Mesothelial cell of epicardium (in vitro differentiated cells): ENCODE data around the gene LBH. TPM values are rescaled to one million over a fixed set of nuclear protein-coding genes. Genes with fewer than 3 reads are reported as not detected.

Experiments used
- DNase-seq, 2 experiments: peaks; one replicate each; pipeline ENCODE4 v3.0.0; 2021; ENCODE audit warnings: low spot score in 2 of 2; ENCODE audit not compliant: unreplicated experiment in 2 of 2
- H3K27ac Mint-ChIP-seq: 2 replicates; pipeline ENCODE4 v1.8.0; 2021; ENCODE audit warnings: mixed read lengths
- H3K27me3 Mint-ChIP-seq: 2 replicates; pipeline ENCODE4 v1.8.0; 2021; ENCODE audit warnings: low read depth, mixed read lengths
- H3K36me3 Mint-ChIP-seq: 2 replicates; pipeline ENCODE4 v1.8.0; 2021; ENCODE audit warnings: mixed read lengths
- H3K4me1 Mint-ChIP-seq: 2 replicates; pipeline ENCODE4 v1.8.0; 2021; ENCODE audit warnings: mixed read lengths
- H3K4me3 Mint-ChIP-seq: 2 replicates; pipeline ENCODE4 v1.8.0; 2021; ENCODE audit warnings: mild to moderate bottlenecking, moderate library complexity, mixed read lengths
- H3K9me3 Mint-ChIP-seq: 2 replicates; pipeline ENCODE4 v1.8.0; 2021; ENCODE audit warnings: mixed read lengths
- total RNA-seq: library from RNA; stranded (reverse); gene quantifications from 3 replicates; pipeline ENCODE4 v1.2.1, GENCODE V29; 2021
- TF ChIP-seq, protein P1 (sequence below): fragments of 200-600 bp; sonication (generic); IDR thresholded peaks from one replicate; pipeline ENCODE4 v1.5.0; 2021; ENCODE audit warnings: antibody characterized with exemption; ENCODE audit not compliant: unreplicated experiment

Gene LBH
- total RNA-seq, 1 donor from 2014 or later: 44.5 TPM

DNA sequence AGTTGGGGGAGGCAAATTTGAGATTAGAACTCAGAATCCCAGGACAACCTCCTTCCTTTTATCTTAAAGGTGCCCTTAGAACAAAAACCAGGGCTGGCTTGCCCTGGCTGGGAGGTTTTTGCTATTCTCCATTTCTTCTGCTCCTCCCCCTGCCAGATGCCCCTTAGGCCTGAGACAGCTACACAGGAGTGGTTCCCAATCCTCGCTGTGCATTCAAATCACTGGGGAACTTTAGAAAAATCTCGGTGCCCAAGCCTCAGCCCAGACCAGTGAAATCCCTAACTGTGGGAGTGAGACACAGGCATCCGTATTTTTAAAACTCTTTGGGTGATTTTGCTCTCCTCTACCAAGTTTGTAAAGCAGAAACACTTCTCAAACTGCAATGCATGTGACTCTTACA, 38.8 kb downstream of the LBH start:
- H3K4me1 Mint-ChIP-seq: peaks cover 20% of the 10 kb centered on the region

DNA sequence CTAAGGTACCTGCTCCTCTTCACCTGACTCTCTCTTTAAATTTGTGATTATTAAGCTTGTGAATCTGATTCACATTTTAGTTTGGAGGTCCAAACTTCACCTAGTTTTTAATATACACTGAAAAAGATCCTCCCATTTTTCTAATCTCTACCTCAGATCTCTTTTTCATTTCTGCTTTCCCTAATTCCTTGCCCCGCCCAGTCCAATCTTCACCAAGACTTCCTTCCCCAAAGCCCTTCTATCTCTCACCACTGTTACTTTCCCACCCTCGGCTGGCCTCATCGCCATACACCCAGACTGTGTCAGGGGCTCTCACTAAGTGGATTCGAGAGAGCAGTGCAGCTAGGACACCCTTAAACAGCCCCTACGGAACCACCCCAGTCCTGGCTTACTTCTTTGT, 40.0 kb downstream of the LBH start:
- Mint-ChIP-seq H3K9me3 (no peaks in the 10 kb centered on the region), H3K27me3 (no peaks in the 10 kb centered on the region), H3K4me3 (no peak overlapping the region), H3K4me1 (peaks cover 22% of the 10 kb centered on the region), H3K27ac (no peak overlapping the region), H3K36me3 (no peaks in the 10 kb centered on the region)
- no peak for DNase-seq
- TF ChIP-seq, protein P1, sequence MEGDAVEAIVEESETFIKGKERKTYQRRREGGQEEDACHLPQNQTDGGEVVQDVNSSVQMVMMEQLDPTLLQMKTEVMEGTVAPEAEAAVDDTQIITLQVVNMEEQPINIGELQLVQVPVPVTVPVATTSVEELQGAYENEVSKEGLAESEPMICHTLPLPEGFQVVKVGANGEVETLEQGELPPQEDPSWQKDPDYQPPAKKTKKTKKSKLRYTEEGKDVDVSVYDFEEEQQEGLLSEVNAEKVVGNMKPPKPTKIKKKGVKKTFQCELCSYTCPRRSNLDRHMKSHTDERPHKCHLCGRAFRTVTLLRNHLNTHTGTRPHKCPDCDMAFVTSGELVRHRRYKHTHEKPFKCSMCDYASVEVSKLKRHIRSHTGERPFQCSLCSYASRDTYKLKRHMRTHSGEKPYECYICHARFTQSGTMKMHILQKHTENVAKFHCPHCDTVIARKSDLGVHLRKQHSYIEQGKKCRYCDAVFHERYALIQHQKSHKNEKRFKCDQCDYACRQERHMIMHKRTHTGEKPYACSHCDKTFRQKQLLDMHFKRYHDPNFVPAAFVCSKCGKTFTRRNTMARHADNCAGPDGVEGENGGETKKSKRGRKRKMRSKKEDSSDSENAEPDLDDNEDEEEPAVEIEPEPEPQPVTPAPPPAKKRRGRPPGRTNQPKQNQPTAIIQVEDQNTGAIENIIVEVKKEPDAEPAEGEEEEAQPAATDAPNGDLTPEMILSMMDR: no peak

More for the DNA sequence above, 38.8 kb downstream of the LBH start:
- H3K4me3 Mint-ChIP-seq: no peak overlapping the region
- no peak for DNase-seq
- no peaks in the 10 kb centered on the region for H3K36me3 Mint-ChIP-seq
- H3K27me3 Mint-ChIP-seq: no peaks in the 10 kb centered on the region
- TF ChIP-seq, protein P1: no peak
- no peaks in the 10 kb centered on the region for H3K9me3 Mint-ChIP-seq
- H3K27ac Mint-ChIP-seq: no peak overlapping the region

DNA sequence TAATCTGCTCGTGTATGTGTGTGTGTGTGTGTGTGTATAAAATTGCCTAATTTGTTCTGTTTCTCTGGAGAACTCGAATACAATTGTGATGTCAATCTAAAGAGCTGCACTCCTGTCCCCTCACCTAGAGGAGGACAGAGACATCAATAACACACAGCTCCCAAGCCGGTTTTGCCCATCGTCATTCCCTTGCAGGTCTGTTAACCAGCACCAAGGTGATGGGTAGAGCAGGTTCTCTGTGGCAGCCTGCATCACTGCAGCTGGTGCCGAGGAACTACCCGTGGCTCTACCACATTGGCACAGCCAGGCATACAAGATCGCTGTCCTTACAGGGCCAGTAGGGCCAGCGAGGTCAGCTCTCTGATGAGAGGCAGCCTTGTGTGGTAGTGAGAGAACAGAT, 41.0 kb downstream of the LBH start:
- no peak for DNase-seq
- no peaks in the 10 kb centered on the region for H3K27me3 Mint-ChIP-seq
- no peaks in the 10 kb centered on the region for H3K36me3 Mint-ChIP-seq
- H3K27ac Mint-ChIP-seq: no peak overlapping the region
- TF ChIP-seq, protein P1: no peak
- H3K4me1 Mint-ChIP-seq: peaks cover 22% of the 10 kb centered on the region
- H3K9me3 Mint-ChIP-seq: no peaks in the 10 kb centered on the region
- H3K4me3 Mint-ChIP-seq: no peak overlapping the region

DNA sequence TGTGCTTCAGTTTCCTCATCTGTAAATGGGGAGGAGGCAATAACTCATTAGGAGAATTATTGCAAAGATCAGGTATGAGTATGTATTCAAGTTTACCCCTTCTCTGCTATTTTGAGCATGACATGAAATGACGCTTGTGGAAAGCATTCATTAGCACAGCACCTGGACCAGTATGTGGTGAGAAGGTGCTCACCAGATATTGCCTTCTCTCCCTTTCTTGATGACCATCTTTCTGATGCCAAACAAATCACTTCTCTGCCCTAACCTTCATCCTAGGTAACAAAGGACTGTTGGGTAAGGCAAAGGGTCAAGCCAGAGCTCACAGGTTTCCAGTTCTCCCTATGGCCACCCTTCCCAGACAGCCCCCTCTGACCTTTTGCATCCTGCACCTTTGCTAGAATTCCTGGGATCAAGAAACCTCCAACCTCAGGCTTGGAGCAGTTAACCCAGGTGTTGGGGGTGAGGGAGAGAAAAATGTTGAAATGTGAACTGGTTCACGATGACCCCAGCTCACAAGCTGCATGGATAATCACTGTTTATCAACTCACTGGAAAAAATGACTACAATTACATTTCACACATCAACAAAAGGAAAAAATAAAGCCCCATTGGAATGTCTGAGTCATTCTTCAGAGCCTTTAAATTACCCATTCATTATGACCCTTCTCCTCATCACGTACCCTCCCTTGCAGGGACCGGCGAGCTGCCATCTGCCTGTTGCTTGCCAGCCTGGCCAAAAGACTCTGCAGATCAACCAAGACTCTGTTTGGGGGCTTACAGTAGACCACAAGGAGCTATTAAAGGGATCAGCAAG, 41.6 kb downstream of the LBH start:
- H3K27ac Mint-ChIP-seq: peak overlapping the region; percentile 67
- H3K4me1 Mint-ChIP-seq: peaks cover 22% of the 10 kb centered on the region
- H3K4me3 Mint-ChIP-seq: no peak overlapping the region
- DNase-seq: no peak
- no peaks in the 10 kb centered on the region for H3K36me3 Mint-ChIP-seq
- TF ChIP-seq, protein P1: no peak
- no peaks in the 10 kb centered on the region for H3K27me3 Mint-ChIP-seq
- H3K9me3 Mint-ChIP-seq: no peaks in the 10 kb centered on the region

DNA sequence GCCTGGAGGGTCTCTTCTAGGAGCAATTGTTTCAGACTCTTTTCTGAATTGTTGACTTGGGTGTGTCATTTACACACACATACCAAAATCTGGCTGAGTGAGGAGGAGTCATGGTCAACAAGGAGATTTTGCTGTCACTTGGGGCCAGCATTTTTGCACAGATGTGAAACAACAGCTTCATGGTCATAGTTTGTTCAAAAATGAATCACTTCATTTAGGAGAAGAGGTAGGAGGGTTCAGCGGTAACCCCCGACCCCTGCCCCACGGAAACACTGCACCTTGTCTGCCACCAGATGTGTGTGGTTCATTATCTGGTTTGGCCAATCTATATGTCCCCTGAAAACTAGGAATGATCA, 42.2 kb downstream of the LBH start:
- peaks cover 22% of the 10 kb centered on the region for H3K4me1 Mint-ChIP-seq
- no peak for DNase-seq
- no peaks in the 10 kb centered on the region for H3K27me3 Mint-ChIP-seq
- peak overlapping the region; percentile 67 for H3K27ac Mint-ChIP-seq
- H3K4me3 Mint-ChIP-seq: no peak overlapping the region
- TF ChIP-seq, protein P1: no peak
- no peaks in the 10 kb centered on the region for H3K36me3 Mint-ChIP-seq
- H3K9me3 Mint-ChIP-seq: no peaks in the 10 kb centered on the region
